ENCODE measurements around the gene USH1G. TPM values are rescaled to one million over a fixed set of nuclear protein-coding genes. Genes with fewer than 3 reads are reported as not detected.
A peak's percentile ranks its signal among the peaks of the same experiment; 100 is the strongest.

USH1G gene
- total RNA-seq, 4 donors from 2014 or later: 1.1 to 3.7 (median 1.9) TPM

DNA sequence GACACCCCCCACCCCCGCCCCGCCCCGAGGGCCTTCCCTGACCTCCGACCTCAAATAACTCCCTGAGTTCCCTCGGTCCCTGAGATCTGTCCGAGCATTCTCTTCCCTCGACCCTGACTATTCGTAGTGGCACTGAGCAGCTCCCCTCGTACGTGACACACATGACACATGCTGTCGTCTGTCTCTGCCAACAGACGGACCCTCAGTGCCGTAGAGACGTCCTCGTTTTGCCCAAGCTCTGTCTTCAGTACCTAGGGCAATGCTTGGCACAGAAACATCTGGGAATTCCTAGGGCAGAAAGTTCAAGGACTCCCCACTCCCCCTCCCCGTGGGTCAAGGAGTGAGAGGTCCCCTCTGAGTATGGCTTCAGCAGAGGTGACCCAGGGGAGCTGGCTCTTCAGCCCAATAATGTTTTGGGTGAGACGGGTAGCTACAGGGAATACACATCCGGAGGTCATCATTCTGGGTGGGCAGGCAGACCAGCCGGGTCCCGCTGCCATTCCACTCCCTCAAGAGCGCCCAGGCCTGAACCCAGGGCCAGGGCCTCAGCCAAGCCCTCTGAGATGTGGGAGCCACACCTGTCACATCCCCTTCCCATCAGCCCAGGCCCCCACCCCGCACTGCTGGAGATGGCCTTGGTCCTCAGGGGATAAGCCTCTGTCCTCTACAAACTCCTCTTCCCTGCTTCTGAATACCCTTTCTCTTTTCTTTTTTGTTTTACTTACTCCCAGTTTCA is 29.0 kb downstream of the USH1G start:
- no peak for DNase-seq (ENCODE audit: low spot score in 2 of 2)
- peak overlapping the region; percentile 54 for H3K4me3 ChIP-seq
- WGBS: 28% methylated on average over 15 of the region's 22 CpGs
- peaks cover 46% of the 10 kb centered on the region for H3K27me3 ChIP-seq
- H3K9me3 ChIP-seq: no peaks in the 10 kb centered on the region
- H3K27ac ChIP-seq: no peak overlapping the region
- no peaks in the 10 kb centered on the region for H3K36me3 ChIP-seq
- peaks cover 19% of the 10 kb centered on the region for H3K4me1 ChIP-seq
- no peak for TF ChIP-seq POLR2AphosphoS5 (IDR thresholded peaks at IDR 0.05)
- TF ChIP-seq EP300 (IDR thresholded peaks at IDR 0.05): no peak
- TF ChIP-seq, protein P1, sequence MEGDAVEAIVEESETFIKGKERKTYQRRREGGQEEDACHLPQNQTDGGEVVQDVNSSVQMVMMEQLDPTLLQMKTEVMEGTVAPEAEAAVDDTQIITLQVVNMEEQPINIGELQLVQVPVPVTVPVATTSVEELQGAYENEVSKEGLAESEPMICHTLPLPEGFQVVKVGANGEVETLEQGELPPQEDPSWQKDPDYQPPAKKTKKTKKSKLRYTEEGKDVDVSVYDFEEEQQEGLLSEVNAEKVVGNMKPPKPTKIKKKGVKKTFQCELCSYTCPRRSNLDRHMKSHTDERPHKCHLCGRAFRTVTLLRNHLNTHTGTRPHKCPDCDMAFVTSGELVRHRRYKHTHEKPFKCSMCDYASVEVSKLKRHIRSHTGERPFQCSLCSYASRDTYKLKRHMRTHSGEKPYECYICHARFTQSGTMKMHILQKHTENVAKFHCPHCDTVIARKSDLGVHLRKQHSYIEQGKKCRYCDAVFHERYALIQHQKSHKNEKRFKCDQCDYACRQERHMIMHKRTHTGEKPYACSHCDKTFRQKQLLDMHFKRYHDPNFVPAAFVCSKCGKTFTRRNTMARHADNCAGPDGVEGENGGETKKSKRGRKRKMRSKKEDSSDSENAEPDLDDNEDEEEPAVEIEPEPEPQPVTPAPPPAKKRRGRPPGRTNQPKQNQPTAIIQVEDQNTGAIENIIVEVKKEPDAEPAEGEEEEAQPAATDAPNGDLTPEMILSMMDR (IDR thresholded peaks at IDR 0.05): no peak
- no peak for TF ChIP-seq POLR2A (IDR thresholded peaks at IDR 0.05)

DNA sequence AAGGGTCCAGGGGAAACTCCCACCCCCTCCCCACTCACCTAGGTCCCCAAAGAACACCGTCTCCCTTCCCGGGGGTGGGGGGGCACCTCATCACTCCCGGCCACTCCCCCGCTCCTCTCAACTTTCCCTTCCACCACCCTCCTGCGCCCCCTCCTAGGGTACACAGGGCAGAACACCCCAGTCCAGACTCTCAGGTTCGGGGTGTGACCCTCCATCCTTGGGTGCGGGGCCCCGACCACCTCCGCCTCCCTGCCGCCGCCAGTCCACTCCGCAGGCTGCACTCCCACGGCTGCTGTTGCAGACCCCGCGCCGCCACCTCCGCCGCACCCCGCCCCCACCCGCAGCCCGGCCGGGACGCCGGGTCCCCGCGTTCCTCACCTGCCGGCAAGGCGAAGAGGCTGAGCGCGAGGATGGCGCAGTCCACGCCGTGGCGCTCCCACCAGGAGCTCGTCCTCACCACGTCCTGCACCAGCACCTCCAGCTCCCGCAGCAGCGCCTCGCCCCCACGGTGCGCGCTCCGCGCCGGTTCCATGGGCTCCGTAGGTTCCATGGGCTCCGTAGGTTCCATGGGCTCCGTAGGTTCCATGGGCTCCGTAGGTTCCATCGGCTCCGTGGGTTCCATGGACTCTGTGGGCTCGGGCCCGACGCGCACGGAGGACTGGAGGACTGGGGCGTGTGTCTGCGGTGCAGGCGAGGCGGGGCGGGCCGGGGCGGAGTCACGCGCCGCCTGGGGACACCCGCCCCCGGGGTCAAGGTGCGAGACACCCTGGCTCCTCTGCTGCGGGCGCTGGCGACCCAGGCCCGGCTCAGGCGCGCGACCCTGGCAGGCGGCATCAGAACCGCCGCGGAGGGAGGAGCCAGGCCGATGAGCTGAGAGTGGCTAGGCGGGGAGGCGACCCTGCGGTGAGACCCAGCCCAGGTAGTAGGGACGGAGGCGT is 29.8 kb downstream of the USH1G start, which contains the start of gene FADS6:
TSS of gene FADS6 (minus strand) at position 660 of the 938 bp plus-strand sequence. CDS start at position 622, 38 bp downstream.
- Histone ChIP-seq H3K4me1 (peaks cover 15% of the 10 kb centered on the region), H3K9me3 (no peaks in the 10 kb centered on the region), H3K4me3 (peak within 1 kb of the TSS; percentile 54), H3K27ac (no peak within 1 kb of the TSS), H3K36me3 (no peaks in the 10 kb centered on the region), H3K27me3 (peaks cover 46% of the 10 kb centered on the region)
- DNase-seq (ENCODE audit: low spot score in 2 of 2): no peak
- TF ChIP-seq EP300 (IDR thresholded peaks at IDR 0.05) (no peak), POLR2A (IDR thresholded peaks at IDR 0.05) (no peak), POLR2AphosphoS5 (IDR thresholded peaks at IDR 0.05) (no peak)
- TF ChIP-seq, protein P1 (IDR thresholded peaks at IDR 0.05): no peak
- WGBS: 12% methylated on average over 19 of the region's 86 CpGs

DNA sequence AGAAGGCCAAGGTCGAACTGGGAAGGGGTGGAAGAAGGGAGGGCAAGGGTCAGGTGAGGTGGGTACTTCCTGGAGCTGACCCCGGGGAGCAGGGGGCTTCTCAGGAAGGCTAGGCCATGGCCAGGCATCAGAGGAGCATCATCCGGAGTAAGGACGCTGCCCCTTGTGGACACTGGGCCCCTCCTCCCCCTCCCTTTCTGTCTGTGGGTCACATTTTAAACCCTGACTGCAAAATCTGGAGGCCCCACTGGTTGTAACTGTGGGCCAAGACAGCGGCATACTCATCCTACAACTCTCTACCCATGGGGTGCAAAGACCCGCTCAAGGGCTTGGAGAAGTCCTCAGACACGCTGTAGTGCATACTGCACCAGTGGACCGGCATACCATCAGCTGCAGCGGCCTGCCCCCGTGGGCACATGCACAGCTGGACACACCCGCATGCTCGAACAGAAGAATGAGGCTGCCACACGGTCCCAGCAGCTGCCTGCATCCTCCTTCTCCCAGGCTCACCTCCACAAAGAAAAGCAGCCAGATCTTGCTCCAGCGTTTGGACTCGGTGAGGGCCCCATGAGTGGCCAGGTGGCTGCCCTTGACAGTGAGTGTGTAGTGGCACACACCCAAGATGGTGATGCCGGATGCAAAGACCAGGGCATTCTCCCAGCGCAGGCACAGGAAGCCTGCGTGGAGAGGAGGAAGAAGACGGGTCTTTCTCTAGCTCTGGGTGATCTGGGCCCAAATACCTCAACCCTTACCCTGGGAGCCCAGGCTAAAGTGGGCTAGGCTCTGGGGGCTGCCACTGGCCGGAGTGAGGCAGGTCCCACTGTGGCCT is 30.8 kb downstream of the USH1G start:
- Histone ChIP-seq H3K4me1 (peaks cover 15% of the 10 kb centered on the region), H3K4me3 (no peak overlapping the region), H3K9me3 (no peaks in the 10 kb centered on the region), H3K36me3 (no peaks in the 10 kb centered on the region), H3K27ac (no peak overlapping the region), H3K27me3 (peaks cover 46% of the 10 kb centered on the region)
- no peak for TF ChIP-seq EP300 (IDR thresholded peaks at IDR 0.05)
- no peak for TF ChIP-seq POLR2A (IDR thresholded peaks at IDR 0.05)
- TF ChIP-seq, protein P1 (IDR thresholded peaks at IDR 0.05): no peak
- TF ChIP-seq POLR2AphosphoS5 (IDR thresholded peaks at IDR 0.05): no peak
- DNase-seq (ENCODE audit: low spot score in 2 of 2): no peak
- WGBS: 74% methylated on average over 14 of the region's 20 CpGs

DNA sequence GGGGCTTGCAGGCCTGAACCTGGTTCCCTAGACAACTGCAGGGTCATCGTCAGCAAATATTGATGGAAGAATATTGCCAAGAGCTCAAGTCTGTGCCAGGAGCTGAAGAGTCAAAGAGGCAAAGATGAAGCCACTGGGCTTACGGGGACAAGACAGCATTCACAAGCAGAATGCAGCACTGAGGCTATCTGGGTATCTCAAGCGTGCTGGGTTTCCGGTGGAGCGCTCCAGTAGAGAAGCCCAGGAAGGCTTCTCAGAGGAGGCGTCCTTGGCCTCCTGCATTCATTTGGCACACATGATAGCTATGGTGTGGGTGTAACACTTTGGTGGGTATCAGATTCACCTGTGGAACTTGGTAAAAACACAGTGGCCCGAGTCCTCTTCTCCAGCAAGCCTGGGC is 32.5 kb downstream of the USH1G start:
- no peak for TF ChIP-seq POLR2A (IDR thresholded peaks at IDR 0.05)
- TF ChIP-seq EP300 (IDR thresholded peaks at IDR 0.05): no peak
- TF ChIP-seq, protein P1 (IDR thresholded peaks at IDR 0.05): no peak
- Histone ChIP-seq H3K4me1 (peaks cover 15% of the 10 kb centered on the region), H3K27me3 (peaks cover 44% of the 10 kb centered on the region), H3K27ac (no peak overlapping the region), H3K36me3 (no peaks in the 10 kb centered on the region), H3K4me3 (no peak overlapping the region), H3K9me3 (no peaks in the 10 kb centered on the region)
- no peak for DNase-seq (ENCODE audit: low spot score in 2 of 2)
- WGBS: 98% methylated on average over 7 of the region's 7 CpGs
